CD4-positive, alpha-beta T cell treated with Interleukin-4 for 1 hour (primary cell): ENCODE results near the gene ADAMTS14.
A peak's percentile ranks its signal among the peaks of the same experiment; 100 is the strongest.

ENCODE experiments used
- DNase-seq, 2 donors: peaks; one replicate each; pipeline ENCODE4 v3.0.0-alpha.2; 2020 to 2022

ADAMTS14 gene

DNA sequence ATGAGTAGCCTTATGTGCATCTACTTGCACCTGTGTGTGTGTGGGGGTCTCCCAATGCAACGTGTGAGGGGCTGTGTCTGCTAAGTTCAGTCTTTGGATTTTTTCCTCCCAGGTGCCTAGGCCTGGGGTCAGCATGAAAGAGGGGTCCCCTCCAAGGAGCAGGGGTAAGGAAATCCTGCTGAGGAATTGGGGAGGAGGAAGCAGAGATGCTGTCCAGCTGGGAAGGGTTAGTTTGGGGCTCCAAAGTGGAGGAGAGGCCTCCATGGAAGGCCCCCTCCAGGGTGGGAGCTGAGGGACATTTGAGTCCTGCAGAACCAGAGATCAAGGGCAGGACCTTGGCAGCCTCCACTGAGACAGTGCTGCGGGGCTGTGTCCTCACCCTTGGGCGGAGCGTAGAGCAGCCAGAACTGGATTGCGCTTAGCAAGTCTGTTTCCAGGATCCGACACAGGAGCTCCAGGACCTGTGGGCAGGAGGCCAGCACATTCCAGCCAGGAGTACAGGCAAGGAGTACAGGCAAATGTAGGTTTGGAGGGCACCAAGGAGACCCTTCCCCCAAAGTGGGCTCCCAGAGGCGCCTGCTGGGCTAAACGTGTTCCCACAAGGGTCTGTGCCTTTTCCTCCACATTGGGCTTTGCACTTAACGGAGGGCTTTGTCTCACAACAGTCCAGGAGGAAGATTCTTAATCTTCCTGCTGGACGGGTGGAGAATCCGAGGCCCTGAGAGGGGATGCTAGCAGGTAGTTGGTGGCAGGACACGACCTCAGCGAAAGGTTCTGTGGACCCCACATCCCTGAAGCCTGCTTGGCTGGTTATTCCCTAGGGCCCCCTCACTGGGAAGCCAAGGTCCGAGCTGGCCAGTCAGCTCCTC, 102.7 kb downstream of the ADAMTS14 start:
- no peak for DNase-seq

DNA sequence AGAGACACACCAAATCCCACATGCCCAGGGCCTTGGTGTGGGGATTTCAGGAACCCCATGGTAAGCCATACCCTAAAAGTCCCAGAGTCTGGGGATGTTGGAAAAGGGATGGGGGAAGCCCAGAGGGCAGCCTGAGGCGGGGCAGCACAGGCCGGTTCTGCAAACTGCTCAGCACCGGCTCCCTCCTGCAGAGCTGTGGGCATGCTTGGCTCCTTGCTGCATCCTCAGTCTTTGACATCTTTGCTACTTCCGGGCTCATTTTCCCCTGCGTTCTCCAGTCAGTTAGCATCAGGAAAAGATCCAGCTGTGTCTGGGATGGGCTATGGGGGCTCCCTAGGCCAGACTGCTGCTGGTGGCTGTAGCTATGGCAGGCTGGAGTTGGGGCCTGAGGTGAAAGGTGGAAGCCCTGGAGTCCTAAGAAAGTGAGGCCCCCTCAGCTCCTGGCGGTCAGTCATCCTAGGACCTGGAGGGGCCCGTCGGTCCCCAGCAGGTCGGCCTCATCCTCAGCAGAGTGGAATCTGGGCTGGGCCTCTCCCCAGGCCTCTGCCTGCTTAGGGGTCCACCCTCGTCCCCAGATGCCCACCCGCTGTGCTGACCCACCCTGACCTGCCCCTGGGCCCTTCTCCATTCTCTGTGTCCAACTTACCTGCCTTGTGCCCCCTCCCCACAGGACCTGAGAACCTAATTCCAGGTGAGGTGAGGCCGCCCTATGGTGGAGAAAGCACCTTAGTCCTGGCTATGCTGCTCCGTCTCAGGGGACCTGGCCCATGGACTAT, 103.6 kb downstream of the ADAMTS14 start:
- DNase-seq = no peak

DNA sequence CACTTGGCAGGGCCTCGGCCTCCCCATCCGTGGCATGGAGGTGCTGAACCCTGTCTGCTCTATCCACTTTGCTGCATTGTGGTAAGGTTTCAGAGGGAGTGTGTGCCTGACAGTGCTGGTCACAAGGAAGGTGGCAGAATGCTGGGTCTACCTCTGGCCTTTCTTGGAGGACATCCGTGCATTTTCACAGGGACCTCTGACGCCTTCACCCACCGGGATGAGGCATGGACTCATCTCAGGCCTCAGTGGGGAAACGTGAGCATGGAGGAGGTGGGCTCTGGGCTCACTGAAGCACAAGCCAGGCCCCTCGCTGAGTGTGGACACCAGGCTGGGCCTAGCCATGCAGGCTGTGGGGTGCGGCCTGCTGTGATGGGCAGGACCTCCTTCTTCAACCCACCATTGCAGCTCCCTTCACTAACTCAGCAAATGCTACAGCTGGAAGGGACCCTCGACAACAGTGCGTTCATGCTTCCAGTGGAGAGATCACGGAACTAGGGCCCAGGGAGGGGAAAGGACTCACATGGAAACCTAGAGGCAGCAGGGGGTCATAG, 104.2 kb downstream of the ADAMTS14 start:
- DNase-seq = no peak

DNA sequence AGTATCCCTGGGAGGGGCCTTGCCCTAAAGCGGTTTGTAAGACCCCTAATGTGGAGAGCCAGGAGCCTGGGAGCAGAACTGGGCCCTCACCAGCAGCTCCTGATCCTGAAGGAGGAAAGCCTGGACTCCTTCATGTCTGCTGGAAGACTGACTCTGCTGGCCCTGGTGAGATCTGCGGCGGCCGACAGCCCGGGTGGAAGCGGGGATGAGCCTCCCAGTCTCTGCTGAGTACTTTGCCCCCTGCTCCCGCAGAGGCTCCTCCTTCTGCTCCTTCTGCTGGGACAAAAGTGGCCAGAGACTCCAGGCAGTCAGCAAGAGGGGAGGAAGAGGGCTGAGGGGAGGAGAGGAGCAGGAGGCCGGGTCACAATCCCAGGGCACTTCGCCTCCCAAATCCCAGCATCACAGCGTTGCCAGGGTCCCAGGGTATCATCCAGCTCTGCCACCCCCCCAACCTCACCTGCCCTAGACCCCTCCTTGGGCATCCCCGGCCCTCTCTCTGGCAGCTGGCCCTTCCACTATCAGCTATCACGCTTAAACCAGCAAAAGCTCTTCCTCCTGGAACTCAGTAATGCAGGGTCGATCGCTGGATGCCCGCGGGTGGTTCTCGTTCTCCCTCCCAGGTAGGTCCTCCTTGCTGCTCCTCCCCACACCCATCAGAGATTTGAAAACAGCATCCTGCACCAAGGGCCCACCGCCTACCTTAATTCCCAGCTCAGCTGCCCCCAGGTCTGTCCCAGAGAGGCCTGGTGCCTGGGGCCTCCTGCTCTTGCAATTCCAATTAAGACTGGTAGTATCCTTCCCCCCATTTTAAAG, 105.0 kb downstream of the ADAMTS14 start:
- no peak for DNase-seq

DNA sequence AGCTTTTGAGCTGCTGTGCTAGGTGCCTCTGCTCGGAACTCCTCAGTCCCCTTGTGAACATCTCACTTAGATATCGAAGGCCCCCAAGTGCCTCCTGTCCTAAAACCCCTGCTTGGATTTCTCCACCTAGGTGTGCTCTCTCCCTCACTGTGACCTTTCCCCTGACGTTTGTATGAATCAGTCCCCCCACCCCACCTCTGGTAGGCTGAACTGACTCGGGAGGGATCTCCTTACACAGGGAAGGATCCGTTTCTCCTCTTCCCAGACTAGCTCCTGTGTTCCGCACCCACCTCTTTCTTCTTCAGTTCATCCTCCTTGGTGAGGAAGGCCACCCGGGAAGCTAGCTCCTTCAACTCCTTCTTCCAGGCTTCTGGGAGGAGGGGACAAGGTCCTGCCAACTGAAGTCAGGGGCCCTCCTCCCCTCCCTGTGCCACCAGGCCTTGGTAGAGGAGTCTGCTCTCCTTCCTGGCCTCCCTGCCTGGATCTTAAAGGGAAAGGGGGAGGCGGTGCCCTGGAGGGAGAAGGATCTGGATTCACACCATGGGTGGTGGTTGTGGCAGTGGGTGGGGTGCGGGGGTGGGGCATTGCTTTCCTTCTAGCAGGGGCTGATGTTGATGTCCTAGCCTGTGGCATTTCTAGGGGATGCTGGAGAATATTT, 106.1 kb downstream of the ADAMTS14 start:
- DNase-seq = no peak

DNA sequence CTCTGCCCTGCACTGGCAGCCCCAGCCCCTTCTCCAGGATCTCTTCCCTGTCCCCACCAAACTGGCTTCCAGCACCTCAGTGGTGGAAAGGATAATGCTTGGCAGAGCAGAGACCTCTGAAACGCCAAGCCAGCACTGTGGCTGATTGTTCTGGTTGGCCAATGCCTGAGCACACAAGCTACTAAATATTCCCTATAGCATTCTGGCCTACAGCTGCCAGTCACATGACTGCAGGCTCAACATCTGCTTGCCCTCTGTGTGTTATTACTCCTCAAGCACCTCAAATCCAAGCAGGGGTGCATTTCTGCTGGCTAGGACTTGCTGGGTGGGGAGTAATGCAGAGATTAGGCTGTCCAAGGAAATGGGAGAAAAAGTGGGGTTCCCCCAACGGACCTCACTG, 106.8 kb downstream of the ADAMTS14 start:
- DNase-seq = no peak

DNA sequence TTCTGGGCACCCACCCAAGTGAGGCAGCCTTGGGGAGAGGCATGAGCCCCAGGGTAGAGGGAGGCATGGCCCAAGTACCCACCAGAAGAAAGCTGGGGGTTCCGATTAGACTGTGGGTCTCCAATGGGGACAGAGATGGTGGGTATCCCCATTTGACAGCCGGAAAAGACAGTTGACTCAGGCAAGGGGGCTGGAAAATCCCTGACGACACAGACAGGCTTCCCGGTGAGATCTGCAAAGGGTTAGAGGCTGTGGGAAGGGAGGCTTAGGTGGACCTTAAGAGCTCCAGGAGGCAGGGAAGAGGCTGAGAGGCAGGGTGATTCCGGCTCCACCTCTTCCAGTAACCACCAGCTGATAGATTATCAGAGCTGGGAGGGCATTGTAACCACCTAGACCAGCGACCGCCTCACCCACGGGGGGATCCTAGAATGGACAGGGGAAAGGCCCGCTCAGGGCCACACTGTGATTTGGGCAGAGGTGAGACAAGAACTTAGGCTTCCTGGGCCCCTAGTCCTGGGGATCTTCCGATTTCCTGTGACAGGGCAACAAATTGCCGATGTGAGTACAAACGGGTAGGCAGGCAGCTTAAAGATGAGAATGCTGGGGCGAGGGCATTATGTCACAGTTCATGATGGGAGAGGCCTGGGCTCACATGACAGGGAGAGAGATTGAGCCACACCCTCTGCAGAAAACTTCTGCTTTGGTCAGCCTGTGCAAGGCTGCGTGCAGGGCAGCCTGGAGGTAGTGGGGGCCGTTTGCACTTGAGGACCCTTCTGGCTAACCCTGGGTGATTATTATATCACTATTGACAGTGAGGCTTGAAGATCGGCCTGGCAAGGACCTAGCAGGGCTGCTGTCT, 107.4 kb downstream of the ADAMTS14 start:
- peak; percentile 2 to 35 for DNase-seq

DNA sequence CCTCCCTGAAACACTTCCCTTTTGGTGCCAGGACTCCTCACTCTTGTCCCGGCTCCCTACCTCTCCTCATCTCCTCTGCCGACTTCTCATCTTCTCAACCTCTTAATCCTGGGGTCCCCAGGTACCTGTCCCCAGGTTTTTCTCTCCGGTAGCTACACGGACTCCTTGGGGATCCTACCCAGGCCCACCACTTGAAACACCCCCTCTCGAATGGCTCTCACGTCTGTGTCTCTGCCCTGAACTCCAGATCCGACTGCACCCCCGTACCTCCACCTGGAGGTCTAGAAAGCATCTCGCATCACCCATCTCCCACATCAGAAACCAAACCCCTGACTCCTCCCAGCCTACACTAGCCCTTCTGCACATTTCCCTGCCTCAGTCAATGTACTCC, 108.1 kb downstream of the ADAMTS14 start:
- no peak for DNase-seq

DNA sequence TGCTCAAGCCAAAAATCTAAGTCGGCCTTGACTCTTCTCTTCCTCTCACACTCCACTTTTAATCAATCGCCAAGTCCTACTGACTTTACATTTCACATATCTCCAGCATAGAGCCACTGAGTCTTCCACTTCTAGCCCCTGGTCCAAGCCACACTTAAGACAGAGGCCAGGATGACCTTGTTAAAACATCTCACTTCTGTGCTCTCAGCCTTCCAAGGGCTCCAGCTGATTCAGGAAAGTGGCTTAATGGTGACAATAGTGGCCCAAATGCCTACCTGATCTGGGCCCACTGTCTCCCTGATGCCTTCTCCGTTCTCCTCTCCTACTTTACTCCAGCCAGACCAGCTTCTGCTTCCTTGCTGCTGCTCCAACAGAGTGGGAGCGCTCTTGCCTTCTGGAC, 108.5 kb downstream of the ADAMTS14 start:
- no peak for DNase-seq

DNA sequence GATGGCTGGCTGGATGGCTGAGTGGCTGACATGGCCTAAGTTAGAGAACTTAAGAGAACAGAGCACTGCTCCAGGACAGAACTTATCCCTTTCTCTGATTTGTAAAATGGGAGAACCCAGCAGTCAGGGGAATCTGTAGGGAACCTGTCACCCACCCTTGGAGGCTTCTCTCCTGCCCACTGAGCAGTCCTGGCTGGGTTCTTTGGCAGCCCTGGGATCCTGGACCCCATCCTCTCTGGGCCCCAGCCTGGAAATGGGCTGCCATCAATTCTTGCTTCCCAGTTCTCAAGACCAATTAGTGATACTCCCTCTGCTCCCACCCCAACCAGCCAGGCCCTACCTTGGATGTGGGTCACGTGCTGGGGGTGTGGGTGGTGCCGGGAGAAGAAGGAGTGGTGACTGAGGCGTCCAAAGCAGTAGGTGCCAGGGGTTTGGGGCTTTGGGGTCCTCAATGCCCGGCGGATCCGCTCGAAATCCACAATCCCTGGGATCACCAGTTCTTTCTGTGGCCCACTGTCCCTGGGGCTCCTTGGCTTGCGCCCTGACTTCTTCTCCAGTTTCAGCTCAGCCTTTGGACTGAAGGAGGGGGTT, 109.2 kb downstream of the ADAMTS14 start:
- no peak for DNase-seq

DNA sequence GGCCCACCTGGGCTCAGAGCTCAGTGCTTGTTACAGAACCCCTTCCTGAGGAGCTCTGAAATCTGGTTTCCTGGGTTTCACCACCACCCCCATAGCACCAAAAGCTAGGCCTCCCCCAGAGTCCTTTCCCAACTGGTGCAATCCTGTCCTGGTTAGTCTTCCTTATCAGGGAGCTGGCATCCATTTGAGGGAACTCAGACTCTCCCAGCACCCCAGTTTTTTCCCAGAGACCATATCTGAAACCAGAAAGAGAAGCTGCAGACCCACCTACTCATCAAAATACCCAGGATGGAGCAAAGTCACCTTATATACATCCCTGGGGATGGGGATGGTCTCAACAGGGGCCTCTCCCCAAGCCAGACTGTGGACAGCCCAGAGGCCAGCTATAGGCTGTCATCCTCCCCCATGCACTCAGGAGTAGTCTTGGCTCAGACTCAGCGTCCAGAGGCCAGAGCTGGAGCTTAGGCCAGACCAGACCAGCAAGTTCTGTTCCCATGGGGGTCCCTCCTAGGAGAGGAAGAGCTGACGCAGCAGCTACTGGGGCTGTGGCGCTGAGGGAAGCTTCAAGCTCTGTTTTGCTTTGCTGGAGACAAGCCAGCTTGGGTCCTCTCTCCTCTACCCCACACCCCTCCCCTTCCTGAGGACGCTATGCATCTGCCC, 109.9 kb downstream of the ADAMTS14 start:
- no peak for DNase-seq

DNA sequence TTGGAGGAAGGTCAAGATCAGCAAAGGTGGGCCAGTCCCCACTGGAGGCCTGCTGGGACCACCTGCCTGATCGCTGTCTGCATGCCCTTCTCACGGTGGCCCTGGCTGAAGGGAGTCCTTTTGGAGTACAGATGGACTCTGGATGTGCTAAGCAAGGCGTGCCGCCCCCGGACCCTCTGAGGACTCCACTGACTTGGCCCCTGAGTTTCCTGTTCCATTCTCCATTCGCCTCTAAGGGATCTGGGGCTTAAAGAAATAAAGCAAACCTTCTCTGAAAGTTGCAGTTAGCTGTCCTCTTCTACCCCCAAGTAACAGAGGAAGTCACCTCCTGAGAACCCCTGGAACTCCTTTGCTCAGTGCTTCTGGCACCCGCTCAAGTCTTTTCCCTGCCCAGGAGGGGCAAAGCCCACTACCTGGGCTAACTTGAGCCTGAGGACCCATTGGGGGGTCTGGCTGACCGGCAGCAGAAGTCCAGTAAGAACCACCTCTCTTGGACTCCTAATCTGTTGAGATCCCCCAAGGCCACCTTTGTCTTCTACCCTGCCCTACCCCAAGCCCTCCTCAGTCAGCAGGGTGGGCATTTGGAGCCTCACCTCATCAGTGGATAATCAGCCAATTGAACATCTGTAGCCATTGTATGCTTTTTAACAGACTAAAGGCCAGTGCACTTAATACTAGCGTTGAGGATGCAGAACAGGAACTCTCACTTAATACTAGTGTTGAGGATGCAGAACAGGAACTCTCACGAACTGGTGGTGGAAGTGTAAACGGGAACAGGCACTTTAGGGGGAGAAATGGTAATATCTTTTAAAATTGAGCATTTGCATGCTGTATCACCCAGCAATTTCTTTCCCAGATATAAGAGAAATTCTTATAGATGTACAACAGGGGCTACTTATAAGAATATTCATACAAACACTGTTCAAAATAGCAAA, 110.7 kb downstream of the ADAMTS14 start:
- no peak for DNase-seq

DNA sequence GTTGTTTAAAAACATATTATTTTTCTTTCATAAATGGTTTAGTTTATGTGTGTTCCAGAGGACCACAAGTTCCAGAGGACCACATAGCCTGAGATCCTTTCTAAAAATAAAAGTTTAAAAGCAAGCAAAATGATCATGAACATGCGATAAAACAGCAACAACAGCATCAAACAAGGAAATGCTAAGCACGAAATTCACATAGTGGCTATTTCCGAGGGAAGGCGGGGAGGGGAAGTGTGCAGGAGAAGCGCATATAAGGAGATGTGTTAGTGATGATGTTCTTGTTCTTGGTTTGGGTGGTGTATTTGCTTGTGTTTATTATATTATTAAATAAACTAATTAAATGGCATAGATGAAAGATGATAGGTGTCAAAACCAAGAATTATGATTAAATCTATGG, 111.7 kb downstream of the ADAMTS14 start:
- DNase-seq = no peak

DNA sequence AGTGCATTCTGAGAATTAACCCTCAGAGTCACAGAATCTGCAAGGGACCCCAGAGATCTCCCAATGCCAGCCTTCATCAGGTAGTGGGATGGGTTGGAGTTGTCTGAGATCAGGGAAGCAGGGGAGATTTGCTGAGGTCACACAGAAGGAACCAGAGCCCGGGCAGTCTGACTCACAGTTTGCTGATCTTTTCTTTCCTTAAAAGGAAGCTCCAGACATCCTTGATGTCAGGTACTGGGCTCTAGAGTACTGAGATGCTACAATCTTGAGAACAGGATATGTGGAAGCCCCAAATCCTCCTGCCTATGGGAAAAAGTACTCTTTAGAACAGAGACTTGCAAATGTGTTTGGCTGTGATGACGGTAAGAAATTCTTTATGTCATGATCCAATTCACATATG, 112.2 kb downstream of the ADAMTS14 start:
- DNase-seq = no peak

DNA sequence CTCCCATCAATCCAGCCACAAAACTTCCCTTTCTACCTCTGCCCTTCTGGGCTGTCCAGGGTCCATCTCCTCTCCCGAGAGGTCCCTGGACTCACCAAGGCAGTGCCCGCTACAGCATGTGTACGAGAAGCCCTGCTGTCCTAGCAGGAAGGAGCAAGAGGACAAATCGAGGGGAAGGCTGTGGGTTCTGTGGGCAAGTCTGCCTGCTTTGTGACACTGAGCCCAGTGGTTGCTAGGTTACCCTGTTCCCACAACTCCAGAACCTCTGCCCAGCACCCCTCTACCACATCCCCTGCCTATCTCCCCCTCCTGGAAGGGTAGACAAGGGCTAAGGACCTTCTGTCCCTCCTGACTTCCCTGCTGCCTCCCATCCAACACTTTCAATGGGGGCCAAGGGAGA, 112.9 kb downstream of the ADAMTS14 start, which contains the start of gene TBATA:
TSS of gene TBATA (minus strand) at position 188 of the 400 bp plus-strand sequence. CDS start 1,998 bp downstream, outside the sequence.
- DNase-seq = peak in 1 of 2 donors; percentile 3

DNA sequence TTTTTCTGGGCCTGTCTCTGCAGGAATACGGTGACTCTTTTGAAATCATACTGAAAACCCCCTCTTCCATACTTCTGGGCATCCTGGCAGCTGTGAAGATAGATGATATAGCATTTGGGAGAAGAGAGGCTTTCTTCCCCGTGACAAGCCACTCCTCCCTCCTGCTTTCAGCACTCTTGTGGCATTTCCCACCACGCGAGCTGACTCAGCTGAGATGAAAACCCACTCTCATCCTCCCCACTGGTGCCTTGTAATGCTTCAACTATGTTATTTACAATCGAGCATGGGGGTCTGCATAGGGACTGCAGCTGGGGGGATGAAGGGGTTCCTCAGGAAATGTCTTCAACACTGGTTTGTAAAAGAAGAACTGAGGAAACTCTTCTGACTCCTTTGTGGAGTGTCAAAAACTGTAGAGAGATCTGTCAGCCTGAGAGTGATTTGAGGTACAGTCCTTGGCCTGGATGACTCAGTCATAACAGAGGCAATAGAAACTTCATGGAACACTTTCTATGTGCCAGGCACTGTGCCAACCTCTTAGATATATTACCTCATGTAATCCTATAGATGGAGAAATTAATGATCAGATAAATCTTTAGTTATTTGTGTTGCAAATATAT, 114.6 kb downstream of the ADAMTS14 start:
- DNase-seq = no peak

DNA sequence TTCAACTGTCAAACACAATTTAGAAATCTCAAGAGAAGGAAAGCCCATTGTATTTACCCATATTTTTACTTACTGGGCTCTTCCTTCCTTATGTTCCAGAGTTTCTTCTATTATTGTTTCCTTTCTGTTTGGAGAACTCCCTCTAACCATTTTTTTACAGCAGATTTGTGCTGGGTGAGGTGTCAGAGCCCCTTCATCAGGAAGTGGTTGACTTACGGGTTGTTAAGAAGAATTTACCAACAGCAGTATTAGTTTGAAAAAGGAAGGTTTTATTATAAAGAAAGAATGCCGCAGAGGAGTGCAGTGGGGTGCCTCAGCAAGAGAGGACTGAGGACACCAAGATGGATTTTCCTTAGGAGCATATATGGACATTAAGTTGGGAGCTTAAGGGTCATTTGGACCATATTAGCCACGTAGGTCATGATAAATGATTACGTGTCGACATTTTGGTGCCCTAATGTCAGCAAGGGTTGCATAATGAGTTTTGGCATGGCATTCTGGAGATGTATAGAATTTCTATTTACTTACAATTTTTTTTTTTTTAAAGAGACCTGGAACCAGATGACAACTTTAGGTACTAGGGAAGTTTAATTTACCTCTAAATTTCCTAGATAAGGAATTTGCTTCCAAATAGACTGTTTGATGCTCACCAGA, 119.2 kb downstream of the ADAMTS14 start:
- DNase-seq = no peak

DNA sequence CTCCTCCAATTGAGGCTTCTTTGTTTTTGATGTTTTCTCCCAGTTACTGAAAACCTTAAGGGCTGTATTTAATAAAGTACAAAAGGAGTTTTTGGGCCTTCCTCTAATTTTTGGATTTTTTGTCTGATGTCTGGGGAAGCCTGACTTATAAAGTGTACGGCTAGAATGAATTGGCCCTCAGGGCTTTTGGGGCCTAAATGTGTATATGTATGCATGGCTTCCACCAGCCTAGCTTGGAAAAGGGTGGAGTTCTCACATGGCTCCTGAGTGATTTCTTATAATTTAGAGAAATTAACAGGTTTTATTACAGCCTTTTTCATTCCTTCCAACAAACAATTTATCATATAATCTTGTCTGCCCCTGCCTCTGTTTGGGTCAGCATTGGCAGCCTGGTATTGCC, 123.3 kb downstream of the ADAMTS14 start:
- DNase-seq = no peak
